K562 (cell line): ENCODE results near the gene RNU6-9.

Source experiments
- BRD4 ChIP-seq: fragments of 200-600 bp; sonication (generic); IDR thresholded peaks from 2 replicates; pipeline ENCODE4 v1.6.1; 2017; ENCODE audit warnings: inconsistent platforms
- CBX3 ChIP-seq, 2 experiments: IDR thresholded peaks; 1 replicate in 1 of 2; 2 replicates in 1 of 2; pipeline ENCODE4 v1.6.1; 2012; ENCODE audit warnings: inconsistent platforms in 2 of 2, low read length in 2 of 2, borderline replicate concordance in 1 of 2, control low read depth in 1 of 2
- CTCF ChIP-seq, 3 experiments: IDR thresholded peaks in 2 of 3; conservative IDR thresholded peaks in 1 of 3; 2 replicates each; pipeline ENCODE4 v1.5.1; 2011 to 2012; ENCODE audit warnings: low read length in 3 of 3, mild to moderate bottlenecking in 3 of 3, control low read depth in 2 of 3, improper control_type of control experiment in 1 of 3, inconsistent platforms in 1 of 3, low read depth in 1 of 3, mixed read lengths in 1 of 3, moderate library complexity in 1 of 3; ENCODE audit not compliant: insufficient read depth in 2 of 3
- EP300 ChIP-seq: IDR thresholded peaks from 2 replicates; pipeline ENCODE4 v1.6.1; 2012; ENCODE audit warnings: low read length, improper control_type of control experiment
- MXD1 ChIP-seq: fragments of 250-450 bp; sonication (Bioruptor Pico); IDR thresholded peaks from 2 replicates; pipeline ENCODE4 v1.8.0; 2021; ENCODE audit warnings: borderline replicate concordance, mild to moderate bottlenecking, moderate library complexity; ENCODE audit not compliant: poor library complexity, severe bottlenecking
- PCBP1 ChIP-seq: fragments of 200-400 bp; formaldehyde crosslinking; IDR thresholded peaks from 2 replicates; pipeline ENCODE4 v1.6.1; 2018; ENCODE audit warnings: mild to moderate bottlenecking, low read depth, low read length; ENCODE audit not compliant: poor library complexity, severe bottlenecking
- SP1 ChIP-seq: sonication (generic); formaldehyde crosslinking; IDR thresholded peaks from 2 replicates; pipeline ENCODE4 v1.8.1; 2022; ENCODE audit warnings: mild to moderate bottlenecking, missing genetic modification reagents
- ZNF274 ChIP-seq: IDR thresholded peaks from 2 replicates; pipeline ENCODE4 v1.6.1; 2011; ENCODE audit warnings: low read depth, mild to moderate bottlenecking, low read length, moderate library complexity, borderline replicate concordance

- no peak for TF ChIP-seq EP300
- TF ChIP-seq BRD4 = no peak
- TF ChIP-seq CBX3 (IDR thresholded peaks at IDR 0.05; ENCODE audit: borderline replicate concordance in 1 of 2, low read length in 2 of 2) = no peak
- TF ChIP-seq CTCF (IDR thresholded peaks at IDR 0.05 in 2 of 3, conservative IDR thresholded peaks at IDR 0.05 in 1 of 3; ENCODE audit: insufficient read depth in 2 of 3, low read depth in 1 of 3, low read length in 3 of 3) = no peak
- TF ChIP-seq MXD1 (CRISPR knock-in tag) = no peak
- TF ChIP-seq ZNF274 = no peak
- TF ChIP-seq SP1 (CRISPR knock-in tag) = no peak
- no peak for TF ChIP-seq PCBP1
Observed at GRCh38 chr19:937259-937694, 44.0 kb downstream of the RNU6-9 start.
